ENCODE measurements around the gene STXBP4. TPM values are rescaled to one million over a fixed set of nuclear protein-coding genes. Genes with fewer than 3 reads are reported as not detected.

The STXBP4 gene
- total RNA-seq, 4 donors from 2014 or later, result 2.8 to 10.3 (median 5.6) TPM

GRCh38 chr17:54932711-54933110 is 35.9 kb upstream of the STXBP4 start:
- no peak overlapping the region for H3K4me3 ChIP-seq (ENCODE audit: low read depth, poor library complexity, severe bottlenecking)
- DNase-seq (ENCODE audit: low spot score in 2 of 2), result no peak
- intact Hi-C loops (cut with DNase I; ENCODE audit: low total_unique reads), result no loop called here
- TF ChIP-seq, protein P1, sequence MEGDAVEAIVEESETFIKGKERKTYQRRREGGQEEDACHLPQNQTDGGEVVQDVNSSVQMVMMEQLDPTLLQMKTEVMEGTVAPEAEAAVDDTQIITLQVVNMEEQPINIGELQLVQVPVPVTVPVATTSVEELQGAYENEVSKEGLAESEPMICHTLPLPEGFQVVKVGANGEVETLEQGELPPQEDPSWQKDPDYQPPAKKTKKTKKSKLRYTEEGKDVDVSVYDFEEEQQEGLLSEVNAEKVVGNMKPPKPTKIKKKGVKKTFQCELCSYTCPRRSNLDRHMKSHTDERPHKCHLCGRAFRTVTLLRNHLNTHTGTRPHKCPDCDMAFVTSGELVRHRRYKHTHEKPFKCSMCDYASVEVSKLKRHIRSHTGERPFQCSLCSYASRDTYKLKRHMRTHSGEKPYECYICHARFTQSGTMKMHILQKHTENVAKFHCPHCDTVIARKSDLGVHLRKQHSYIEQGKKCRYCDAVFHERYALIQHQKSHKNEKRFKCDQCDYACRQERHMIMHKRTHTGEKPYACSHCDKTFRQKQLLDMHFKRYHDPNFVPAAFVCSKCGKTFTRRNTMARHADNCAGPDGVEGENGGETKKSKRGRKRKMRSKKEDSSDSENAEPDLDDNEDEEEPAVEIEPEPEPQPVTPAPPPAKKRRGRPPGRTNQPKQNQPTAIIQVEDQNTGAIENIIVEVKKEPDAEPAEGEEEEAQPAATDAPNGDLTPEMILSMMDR (IDR thresholded peaks at IDR 0.05), result no peak
- 0 to 100% methylated on average over 1 of the region's 1 CpG for WGBS, 2 donors

GRCh38 chr17:54933921-54934320 is 34.6 kb upstream of the STXBP4 start:
- no peak for TF ChIP-seq POLR2A (IDR thresholded peaks at IDR 0.05)
- TF ChIP-seq, protein P1 (IDR thresholded peaks at IDR 0.05), result no peak
- intact Hi-C loops (cut with DNase I; ENCODE audit: low total_unique reads), result no loop called here
- WGBS, 2 donors, result 94% methylated on average over 3 of the region's 3 CpGs
- H3K4me3 ChIP-seq (ENCODE audit: low read depth, poor library complexity, severe bottlenecking), result no peak overlapping the region
- DNase-seq (ENCODE audit: low spot score in 2 of 2), result no peak

DNA sequence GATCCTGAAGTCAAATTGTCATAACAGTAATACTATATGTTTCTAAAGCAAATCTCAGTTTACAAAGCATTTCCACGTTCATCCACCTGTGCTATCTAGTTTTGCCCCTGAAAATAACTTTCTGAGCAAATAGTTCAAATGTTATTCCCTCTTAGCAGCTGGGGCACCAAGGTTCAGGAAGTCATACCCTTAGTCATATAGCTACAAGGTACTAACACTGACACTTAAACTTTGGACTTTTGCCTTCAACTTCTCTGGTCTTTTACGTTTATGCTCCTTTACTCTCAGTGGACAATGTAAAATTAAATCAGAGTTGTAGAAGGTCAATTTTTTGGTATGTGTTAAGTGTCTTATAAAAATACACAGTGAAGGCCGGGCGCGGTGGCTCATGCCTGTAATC is 33.1 kb upstream of the STXBP4 start:
- WGBS, 2 donors, result 90 to 93% methylated on average over 5 of the region's 5 CpGs
- H3K4me3 ChIP-seq (ENCODE audit: low read depth, poor library complexity, severe bottlenecking), result no peak overlapping the region
- no peak for TF ChIP-seq POLR2A (IDR thresholded peaks at IDR 0.05)
- TF ChIP-seq, protein P1 (IDR thresholded peaks at IDR 0.05), result no peak
- intact Hi-C loops (cut with DNase I; ENCODE audit: low total_unique reads), result no loop called here
- DNase-seq (ENCODE audit: low spot score in 2 of 2), result no peak

GRCh38 chr17:54937018-54937417 is 31.5 kb upstream of the STXBP4 start:
- no peak for TF ChIP-seq POLR2A (IDR thresholded peaks at IDR 0.05)
- TF ChIP-seq, protein P1 (IDR thresholded peaks at IDR 0.05), result no peak

DNA sequence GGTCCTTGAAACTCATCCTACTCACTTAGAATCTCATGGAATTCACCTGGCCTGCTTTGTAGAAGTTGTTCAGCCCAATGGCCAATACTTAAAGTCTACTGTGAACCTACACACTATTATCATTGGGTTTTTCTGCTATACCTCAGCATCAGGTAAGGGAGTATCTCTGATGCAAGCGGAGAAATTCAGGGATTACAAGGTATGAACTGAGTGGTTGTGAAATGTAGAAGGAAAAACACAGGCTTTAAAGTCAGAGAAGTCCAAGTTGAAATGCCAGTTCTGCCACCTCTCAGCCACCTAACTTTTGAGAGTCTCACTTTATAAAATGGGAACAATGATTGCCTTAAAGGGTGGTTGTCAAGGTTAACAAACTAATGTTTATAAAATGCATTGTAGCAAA is 31.1 kb upstream of the STXBP4 start:
- H3K4me3 ChIP-seq (ENCODE audit: low read depth, poor library complexity, severe bottlenecking), result no peak overlapping the region
- TF ChIP-seq, protein P1 (IDR thresholded peaks at IDR 0.05), result no peak
- no peak for TF ChIP-seq POLR2A (IDR thresholded peaks at IDR 0.05)
- intact Hi-C loops (cut with DNase I; ENCODE audit: low total_unique reads), result no loop called here
- DNase-seq (ENCODE audit: low spot score in 2 of 2), result no peak
- WGBS, 2 donors, result 79 to 87% methylated on average over 1 of the region's 1 CpG

More at GRCh38 chr17:54937018-54937417, 31.5 kb upstream of the STXBP4 start:
- WGBS, 2 donors, result 80 to 83% methylated on average over 5 of the region's 5 CpGs
- no peak for DNase-seq (ENCODE audit: low spot score in 2 of 2)
- no peak overlapping the region for H3K4me3 ChIP-seq (ENCODE audit: low read depth, poor library complexity, severe bottlenecking)
- intact Hi-C loops (cut with DNase I; ENCODE audit: low total_unique reads), result no loop called here

- WGBS, 2 donors, result 84 to 92% methylated on average over 1 of the region's 1 CpG
- DNase-seq (ENCODE audit: low spot score in 2 of 2), result no peak
- intact Hi-C loops (cut with DNase I; ENCODE audit: low total_unique reads), result no loop called here
- H3K4me3 ChIP-seq (ENCODE audit: low read depth, poor library complexity, severe bottlenecking), result no peak overlapping the region
- TF ChIP-seq, protein P1 (IDR thresholded peaks at IDR 0.05), result no peak
- no peak for TF ChIP-seq POLR2A (IDR thresholded peaks at IDR 0.05)
Measured at GRCh38 chr17:54941285-54941684, 27.3 kb upstream of the STXBP4 start.

Data from lower leg skin (tissue), 4 donors.